HG02973 (cell line): ENCODE measurements around the gene ARAP2.
A peak's percentile ranks its signal among the peaks of the same experiment; 100 is the strongest.

Experiments
- ATAC-seq: cut with Tn5 transposase; IDR thresholded peaks from one replicate; pipeline ENCODE4 v1.9.1; 2021; ENCODE audit warnings: moderate library complexity; ENCODE audit not compliant: unreplicated experiment

The ARAP2 gene

GRCh38 chr4:36218121-36218520 is 26.2 kb downstream of the ARAP2 start:
- no peak for ATAC-seq

GRCh38 chr4:36215627-36216026 is 28.7 kb downstream of the ARAP2 start:
- ATAC-seq, result no peak

- no peak for ATAC-seq
Measured at GRCh38 chr4:36214735-36215485, 29.4 kb downstream of the ARAP2 start.

- no peak for ATAC-seq
Measured at GRCh38 chr4:36213977-36214376, 30.3 kb downstream of the ARAP2 start.

- no peak for ATAC-seq
Measured at GRCh38 chr4:36211084-36211483, 33.2 kb downstream of the ARAP2 start.

GRCh38 chr4:36209941-36210649 is 34.2 kb downstream of the ARAP2 start:
- peak; percentile 68 for ATAC-seq

GRCh38 chr4:36208893-36209473 is 35.3 kb downstream of the ARAP2 start:
- peak; percentile 74 for ATAC-seq

GRCh38 chr4:36207831-36208520 is 36.3 kb downstream of the ARAP2 start:
- no peak for ATAC-seq

GRCh38 chr4:36207367-36207766 is 36.9 kb downstream of the ARAP2 start:
- ATAC-seq, result no peak

- no peak for ATAC-seq
Measured at GRCh38 chr4:36206603-36207311, 37.6 kb downstream of the ARAP2 start.

GRCh38 chr4:36206012-36206411 is 38.3 kb downstream of the ARAP2 start:
- ATAC-seq, result no peak

- ATAC-seq, result no peak
Measured at GRCh38 chr4:36198861-36199260, 45.5 kb downstream of the ARAP2 start.

- no peak for ATAC-seq
Measured at GRCh38 chr4:36198068-36198808, 46.1 kb downstream of the ARAP2 start.

- ATAC-seq, result no peak
Measured at GRCh38 chr4:36197501-36197900, 46.8 kb downstream of the ARAP2 start.

- ATAC-seq, result no peak
Measured at GRCh38 chr4:36196145-36196913, 48.0 kb downstream of the ARAP2 start.

- ATAC-seq, result no peak
Measured at GRCh38 chr4:36192922-36193321, 51.4 kb downstream of the ARAP2 start.

- ATAC-seq, result no peak
Measured at GRCh38 chr4:36189511-36190226, 54.6 kb downstream of the ARAP2 start.

GRCh38 chr4:36187723-36188333 is 56.5 kb downstream of the ARAP2 start:
- ATAC-seq, result peak; percentile 63
